ENCODE results near the gene EFCAB12.

EFCAB12 gene

DNA sequence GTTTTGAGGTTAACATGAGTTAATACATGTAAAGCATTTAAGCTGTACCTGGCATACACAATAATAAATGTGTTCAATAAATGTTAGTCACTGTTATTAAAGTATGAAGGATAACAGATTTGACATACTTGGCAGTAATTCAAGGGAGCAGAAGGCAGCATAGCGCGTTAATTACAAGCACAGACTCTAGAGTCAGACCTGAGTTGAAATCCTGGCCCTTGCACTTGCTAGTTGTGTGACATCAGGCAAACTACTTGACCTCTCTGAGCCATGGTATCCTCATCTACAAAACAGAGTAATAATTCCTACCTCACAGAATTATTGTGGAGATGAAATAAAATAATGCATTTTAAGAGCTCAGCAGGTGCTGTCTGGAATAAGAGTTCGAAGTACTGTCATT, 17.0 kb upstream of the EFCAB12 start:
- no peak for DNase-seq (ENCODE audit: low read depth in 2 of 2)

DNA sequence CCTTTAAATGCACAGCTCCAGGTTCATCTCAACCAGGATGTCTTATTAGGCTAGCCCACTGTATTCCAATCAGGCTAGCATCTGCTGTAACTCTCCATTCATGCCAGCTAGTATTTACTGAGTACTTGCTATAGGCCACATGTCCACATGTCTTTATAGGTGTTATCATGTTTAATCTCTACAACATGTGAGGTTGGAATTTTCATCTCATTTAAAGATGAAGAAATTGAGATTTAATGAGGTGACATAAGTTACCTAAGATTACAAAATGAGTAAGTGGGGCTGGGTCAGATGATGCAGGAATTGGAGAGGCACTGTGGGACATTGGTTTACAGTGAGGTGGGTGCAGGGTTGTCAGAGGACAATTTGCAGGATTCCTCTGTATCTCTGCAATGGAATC, 14.5 kb upstream of the EFCAB12 start:
- no peak for DNase-seq (ENCODE audit: low read depth in 2 of 2)

DNA sequence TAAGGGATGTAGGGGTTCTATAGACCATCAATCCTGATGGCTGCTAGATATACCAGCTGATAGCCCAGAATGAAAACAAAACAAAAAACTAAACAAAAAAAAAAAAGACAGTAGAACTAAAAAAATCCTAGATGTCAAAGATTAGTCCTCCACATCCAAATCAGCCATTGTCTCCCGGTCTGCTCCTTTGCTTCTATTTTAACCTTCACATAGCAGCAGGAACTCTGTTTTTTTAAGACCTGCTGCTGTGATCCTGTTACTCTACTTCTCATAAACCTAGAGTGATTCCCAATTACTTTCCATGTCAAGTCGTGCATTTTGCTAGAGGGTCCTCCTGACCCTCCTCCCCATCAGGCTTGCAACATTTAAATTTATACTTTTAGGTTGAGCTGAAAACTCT, 14.1 kb upstream of the EFCAB12 start:
- no peak for DNase-seq (ENCODE audit: low read depth in 2 of 2)

DNA sequence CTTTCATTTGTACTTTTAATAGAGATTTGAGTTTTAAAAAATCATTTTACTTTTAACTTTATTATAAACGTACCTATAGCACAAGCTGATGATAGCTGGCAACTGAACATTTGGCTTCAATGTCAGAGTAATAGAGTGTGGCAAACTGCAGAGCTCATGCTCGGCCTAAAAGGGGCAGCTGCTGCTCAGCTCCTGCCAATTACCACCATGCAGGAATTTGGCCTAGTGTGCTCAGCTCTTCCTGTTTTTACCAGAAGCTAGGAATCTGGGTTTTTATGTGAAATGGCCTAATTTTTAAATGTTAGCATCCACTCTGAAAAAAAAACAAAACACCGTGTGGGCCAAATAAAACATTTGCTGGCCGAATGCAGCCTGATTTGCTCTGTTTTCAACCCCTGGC, 13.3 kb upstream of the EFCAB12 start:
- no peak for DNase-seq (ENCODE audit: low read depth in 2 of 2)

DNA sequence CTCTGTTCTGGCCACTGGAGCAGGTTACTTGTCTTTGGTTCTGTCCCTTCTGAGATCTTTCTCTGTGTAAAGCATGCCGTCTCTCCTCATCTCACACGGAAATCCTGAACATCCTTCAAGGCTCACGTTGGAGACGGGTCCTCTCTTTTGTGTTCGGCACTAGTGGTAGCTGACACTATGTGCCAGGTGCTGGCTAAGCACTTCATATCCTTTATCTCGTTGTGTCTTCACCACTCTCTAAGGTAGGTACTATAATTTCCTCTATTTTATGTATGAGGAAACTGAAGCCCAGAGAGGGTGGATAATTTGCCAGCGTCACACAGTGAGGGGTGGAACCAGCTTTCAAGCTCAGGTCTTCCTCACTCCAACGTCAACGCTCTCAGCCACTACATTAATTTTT, 12.8 kb upstream of the EFCAB12 start:
- no peak for DNase-seq (ENCODE audit: low read depth in 2 of 2)

DNA sequence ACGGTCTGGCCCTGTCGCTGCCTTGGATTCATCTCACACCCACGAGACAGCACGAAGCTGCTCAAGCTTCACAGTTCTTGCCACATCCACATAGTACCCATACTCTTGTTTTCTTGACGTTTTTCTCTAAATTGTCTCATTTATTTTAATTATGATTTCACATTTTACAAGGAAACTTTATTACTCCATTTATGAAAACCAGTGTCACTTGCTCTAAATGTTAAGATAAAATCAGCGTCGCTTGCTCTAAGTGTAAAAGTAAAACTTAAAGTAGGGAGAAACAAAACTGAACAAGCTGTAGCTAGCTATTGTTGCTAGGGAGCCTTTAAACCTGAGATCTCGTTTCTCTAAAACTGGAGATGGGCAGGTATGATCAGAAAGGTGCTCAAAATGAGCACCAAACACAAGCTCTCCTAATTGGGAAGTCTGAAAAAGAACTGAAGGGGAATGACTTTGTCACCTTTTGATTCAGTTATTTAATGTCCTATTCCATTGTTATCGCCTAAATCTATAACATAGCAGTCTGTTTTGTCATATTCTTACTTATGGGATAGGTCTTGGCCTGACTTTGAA, 12.3 kb upstream of the EFCAB12 start:
- DNase-seq (ENCODE audit: low read depth in 2 of 2): no peak

DNA sequence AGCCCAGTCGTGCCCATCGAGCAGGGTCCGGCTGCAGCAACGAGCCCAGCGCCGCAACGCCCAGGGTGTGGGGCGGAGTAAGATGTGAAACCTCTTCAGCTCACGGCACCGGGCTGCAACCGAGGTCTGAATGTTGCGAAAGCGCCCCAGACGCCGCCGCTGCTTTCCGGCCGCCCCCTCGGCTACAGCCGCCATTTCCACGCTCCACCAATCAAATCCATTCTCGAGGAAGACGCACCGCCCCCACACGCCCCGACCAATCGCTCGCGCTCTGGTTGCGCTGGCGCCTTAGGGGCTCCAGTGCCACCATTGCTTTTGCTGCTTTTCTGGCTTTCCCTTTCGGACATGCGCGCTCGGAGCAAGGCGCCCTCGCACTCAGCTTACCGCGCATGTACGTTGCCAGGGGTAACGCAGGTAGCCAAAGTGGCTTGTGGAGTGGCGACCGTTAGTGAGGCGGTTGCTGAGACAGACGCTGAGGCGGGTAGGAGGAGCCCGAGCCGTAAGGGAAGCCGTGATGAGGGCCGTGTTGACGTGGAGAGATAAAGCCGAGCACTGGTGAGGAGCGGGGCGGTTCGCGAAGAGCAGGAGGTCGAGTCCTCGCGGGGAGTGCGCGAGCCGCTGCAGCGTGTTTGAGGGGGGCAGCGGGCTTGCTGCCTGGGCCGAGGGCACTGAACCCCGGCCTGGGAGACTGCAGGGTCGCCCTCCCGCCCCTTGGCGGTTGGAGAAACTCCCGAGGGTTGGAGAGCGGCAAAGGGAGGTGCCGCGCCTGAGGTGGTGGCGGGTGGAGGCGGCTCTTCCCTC, 11.6 kb upstream of the EFCAB12 start, which contains the start of the genes IFT122 and MBD4:
Gene IFT122, plus strand, starts transcription at position 408 of the 801 bp plus-strand sequence. Its CDS starts 107 bp downstream, at position 515.
Gene MBD4, minus strand, starts transcription at position 132 of the 801 bp plus-strand sequence. Its CDS starts 115 bp downstream, at position 17.
- DNase-seq (ENCODE audit: low read depth in 2 of 2): peak; percentile 94 to 98

DNA sequence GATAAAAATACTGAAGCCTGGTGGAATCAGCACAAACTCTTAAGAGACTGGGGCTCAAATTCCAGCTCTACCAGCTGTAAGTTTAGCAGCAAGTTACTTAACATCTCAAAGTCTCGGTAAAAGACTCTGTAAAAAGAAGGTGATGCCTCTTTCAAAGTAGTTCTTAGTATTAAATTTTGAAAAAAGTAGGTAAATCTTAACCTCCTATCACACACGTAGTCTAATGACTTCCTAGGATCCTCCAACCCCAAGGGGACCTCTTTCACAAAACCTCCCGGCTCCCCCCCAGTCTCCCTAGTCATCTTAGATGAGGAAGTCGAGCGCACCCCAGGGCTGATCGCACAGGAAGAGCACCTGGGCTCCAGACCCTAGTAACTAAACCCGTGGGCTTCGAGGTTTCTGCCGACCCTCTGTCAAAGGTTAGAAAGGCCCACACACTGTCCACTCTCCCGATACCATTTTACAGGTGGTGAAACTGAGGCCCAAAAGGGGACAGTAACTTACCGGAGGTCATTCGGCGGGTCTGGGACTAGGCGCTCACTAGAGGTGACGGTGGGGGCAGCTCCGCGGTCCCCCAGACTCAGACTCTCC, 10.9 kb upstream of the EFCAB12 start:
- DNase-seq (ENCODE audit: low read depth in 2 of 2): no peak

DNA sequence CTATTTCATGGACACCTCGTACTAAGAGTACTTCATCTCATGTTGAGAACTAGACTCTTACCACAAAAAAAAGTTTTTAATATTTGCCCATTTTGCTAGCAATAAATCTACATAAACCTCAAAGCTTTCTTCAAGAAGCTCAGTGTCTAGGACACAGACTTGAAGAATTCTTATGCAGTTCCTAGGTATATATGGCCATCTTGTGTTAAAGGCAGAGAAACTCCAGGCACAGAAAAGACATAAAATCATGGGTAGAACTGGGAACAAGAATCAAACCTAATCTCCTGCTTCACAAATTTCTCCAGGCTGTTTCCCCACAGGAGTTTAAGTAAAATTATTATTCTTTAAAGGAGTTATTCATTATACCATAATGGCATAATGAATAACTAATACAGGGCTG, 6.9 kb upstream of the EFCAB12 start:
- no peak for DNase-seq (ENCODE audit: low read depth in 2 of 2)

DNA sequence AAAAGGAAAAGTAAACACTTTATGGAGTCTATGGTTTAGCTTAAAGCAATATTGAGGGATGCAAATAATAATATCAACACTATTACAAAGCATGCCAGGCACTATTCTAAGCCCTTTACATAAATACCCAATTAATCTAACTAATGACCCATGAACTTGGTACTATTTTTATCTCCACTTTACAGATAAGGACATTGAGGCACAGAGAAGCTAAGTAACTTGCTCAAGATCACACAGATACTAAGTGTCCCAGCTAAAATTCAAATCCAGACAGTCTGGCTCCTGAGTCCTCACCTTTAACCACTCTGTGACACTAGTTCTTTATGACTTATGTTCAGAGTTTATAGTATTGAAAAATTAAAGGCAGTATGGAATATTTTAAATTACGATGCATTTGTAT, 5.7 kb upstream of the EFCAB12 start:
- no peak for DNase-seq (ENCODE audit: low read depth in 2 of 2)

DNA sequence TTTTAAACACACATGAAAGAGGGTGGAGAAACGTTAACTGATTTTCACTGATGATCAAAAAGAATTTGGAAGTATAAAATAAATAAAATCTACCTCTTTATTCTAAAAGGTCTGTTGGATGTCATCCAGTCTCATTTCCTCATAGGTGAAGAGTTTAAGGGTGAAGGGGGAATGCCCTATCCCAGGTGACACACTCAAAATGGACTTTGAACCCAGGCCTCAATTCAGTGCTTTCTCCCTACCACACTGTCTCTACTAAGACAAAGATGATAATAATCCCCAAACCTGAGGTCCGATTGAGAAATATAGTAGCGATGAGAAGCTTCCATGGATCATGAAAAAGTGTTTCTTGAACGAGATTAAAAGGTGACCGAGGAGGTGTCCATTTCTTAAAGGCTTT, 5.1 kb upstream of the EFCAB12 start:
- DNase-seq (ENCODE audit: low read depth in 2 of 2): no peak

DNA sequence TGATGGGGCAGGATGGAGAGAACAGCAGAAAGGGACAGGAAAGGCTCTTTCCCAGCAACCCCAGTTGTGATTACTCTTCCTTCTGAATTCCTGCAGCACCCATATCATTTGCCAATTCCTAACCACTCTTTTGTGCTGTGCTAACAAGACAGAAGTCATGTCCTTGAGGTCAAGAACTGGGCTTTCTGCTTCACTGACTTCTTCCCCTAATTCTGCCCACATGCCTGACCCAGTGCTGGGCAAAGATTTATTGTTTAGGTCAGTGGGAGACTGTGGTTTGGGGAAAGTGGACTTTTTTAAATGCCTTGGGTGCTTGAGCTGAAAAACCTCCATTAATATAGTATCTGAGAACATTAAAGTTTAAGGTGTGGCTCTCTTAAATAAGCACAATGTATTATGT, 4.2 kb upstream of the EFCAB12 start:
- DNase-seq (ENCODE audit: low read depth in 2 of 2): no peak

DNA sequence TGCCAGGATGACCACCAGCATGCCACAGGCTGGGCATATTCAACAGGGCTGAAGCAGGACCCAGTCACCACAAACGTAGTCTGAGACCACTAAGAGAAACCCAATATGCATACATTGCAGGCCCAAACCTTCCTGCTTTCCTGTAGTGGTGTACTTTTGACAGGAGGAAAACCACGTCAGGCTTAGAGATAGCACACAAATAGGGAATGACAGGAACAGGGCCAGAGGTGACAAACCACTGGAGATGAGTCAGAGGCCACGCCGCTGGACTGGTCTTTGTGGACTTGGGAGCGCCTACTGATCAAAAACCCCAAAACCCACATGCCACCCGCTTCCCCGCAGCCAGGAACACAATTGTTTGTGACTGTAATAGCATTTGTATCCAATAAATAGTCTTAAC, 3.6 kb upstream of the EFCAB12 start:
- DNase-seq (ENCODE audit: low read depth in 2 of 2): no peak

DNA sequence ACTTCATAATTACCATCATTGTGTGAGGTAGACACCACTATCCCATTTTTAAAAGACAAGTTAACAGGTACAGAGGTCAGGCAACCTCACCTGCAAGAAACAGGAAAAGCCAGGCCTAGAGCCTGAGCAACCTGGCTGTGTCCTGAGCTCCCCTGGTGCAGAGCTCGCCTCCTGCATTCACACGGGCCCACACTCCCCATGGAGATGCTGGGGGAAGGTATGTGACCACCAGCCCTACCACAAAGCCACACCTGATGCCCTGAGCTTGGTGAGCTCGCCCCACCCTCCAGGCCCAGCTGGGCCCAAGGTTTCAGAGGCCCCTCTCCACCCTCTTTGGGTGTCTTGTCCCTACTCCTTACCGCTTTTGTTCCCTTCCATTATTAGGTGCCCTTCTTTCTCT, 1.2 kb upstream of the EFCAB12 start:
- DNase-seq (ENCODE audit: low read depth in 2 of 2): no peak

DNA sequence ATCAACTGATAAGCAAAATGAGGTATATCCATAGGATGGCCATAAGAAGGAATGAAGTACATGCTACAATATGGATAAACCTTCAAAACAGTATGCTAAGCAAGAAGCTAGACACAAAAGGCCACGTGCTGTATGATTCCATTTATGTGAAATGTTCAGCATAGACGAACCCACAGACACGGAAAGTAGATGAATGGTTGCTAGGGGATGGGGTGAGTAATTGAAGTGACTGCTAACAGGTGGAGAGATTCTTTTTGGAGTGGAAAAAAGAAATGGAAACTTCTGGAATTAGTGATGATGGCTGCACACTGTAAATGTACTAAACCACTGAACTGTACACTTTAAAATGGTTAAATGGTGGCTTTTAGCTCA, 630 bp upstream of the EFCAB12 start:
- DNase-seq (ENCODE audit: low read depth in 2 of 2): no peak

DNA sequence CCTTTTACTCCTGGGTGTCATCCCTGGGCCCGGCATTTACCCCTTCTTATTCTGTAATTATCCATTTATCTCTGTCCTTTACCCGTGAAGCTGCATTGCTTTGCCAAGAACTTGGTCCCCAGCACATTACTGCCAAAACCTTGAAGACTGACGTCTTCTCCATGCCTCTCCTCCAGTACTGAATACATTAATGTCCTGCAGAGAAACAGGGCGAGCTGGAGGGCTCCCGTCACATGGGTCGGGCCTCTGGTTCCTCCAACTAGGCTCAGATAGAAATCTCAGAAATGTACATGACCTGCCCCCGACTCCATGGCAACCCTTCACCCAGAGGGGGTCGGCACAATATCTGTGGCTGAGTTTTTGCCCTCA, 445 bp downstream of the EFCAB12 start:
- DNase-seq (ENCODE audit: low read depth in 2 of 2): no peak

DNA sequence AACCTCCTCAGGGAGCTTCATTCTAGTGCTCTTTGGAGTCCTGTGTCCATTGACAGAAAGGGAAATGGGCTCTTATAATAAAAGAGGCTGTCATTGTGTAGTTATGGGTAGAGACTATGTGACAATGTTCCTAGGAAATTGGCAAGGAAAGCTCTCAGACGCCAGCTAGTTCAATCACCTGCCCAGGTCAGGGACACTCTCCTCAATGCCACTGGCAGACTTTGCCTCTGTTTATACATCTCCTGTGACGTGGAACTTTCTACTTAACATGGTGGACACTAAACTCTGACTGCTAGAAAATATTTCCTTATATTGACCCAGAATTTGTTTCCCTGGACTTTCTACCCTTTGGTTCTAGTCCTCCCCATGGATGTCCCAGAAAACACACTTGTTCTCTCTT, 2.8 kb downstream of the EFCAB12 start:
- no peak for DNase-seq (ENCODE audit: low read depth in 2 of 2)

DNA sequence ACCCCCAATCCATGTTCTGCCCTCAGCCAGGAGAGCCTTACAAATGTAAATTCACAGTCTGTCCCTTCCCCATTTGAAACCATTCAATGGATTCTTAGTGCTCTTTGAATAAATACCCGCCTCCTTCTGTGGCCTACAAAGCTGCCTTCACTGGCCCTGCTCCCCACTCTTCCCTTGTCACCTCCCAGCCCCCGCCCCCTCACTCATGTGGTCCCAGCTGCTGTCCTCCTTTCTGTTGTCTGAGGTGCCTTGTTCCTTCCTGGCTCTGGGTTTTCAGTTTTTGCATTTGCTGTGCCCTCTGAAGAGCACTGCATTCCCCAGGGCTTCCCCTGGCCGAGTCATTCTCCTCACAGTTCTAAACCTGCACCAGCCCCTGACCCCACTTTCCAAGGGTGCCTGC, 3.2 kb downstream of the EFCAB12 start:
- no peak for DNase-seq (ENCODE audit: low read depth in 2 of 2)

DNA sequence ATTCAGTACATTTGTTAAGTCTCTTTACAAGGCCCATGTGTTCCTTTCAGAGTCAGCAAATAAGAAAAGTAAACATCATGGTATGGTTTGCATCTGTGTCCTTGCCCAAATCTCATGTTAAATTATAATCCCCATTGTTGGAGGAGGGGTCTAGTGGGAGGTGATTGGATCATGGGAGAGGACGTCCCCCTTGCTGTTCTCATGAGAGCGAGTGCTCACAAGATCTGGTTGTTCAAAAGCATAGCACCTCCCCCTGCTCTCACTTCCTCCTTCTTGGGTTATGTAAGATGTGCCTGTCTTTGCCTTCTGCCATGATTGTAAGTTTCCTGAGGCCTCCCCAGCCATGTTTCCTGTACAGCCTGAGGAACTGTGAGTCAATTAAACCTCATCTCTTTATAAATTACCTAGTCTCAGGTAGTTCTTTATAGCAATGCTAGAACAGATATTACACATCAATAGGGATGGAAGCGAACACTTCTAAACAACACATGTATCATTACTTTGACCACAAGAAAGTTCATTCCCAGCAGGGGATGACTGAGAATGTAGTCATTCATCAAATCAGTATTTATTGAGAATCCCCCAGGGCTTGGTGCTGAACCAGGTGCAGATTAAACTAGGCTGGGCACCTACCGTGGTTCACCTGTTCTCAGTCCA, 4.1 kb downstream of the EFCAB12 start:
- DNase-seq (ENCODE audit: low read depth in 2 of 2): no peak

DNA sequence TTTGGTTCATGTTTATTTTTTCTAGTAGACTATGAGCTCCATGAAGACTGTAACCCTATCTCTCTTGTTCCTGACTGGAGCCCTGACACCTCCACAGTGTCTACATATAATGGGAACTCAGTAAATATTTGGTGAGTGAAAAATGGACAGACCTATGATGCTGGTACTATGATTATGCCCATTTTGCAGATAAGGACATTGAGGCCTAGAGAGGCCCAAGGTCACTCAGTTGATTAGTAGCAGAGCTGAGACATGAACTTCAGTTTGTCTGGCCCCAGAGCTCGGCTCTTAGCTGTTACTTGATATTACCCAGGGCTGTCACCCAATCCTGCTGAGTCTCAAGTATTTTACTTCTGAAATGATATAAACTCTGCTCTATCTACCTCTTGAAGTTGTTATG, 5.5 kb downstream of the EFCAB12 start:
- no peak for DNase-seq (ENCODE audit: low read depth in 2 of 2)

DNA sequence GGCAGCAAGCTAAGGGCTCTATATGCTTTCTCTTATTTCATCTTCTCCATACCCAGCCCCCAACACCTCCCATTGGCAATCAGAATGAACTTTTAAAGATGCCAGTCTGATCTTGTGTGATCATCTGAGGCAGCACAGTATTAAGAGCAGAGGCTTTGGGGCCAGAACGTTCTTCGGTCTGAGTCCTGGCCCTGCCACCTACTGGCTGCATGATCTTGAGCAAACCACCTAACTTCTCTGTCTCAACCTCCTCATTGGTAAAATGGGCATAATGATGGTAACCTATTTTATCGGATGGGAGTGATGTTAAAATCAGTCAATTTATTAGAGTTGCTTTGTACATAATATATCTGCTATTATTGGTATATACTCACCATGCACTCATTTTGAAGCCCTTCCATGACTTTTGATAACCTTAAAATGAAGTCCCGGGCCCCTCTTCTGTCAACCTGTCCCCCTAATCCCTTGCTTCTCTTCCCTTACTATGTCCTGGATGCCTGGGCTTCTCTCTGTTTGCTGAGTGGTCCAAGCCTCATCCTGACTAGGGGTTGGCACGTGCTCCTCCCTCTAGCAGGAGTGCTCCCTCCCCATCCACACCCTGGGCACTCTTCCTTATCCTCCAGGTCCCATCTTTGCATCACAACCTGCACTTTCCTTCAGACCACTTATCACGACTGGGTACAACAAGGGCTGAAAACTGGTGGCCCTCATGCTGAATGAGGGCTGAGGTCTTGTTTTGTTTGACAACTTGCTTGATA, 6.3 kb downstream of the EFCAB12 start:
- DNase-seq (ENCODE audit: low read depth in 2 of 2): no peak

Measured in stimulated activated CD8-positive, alpha-beta memory T cell treated with anti-CD3 and anti-CD28 coated beads, Interleukin-2, amount 100 ng/mL, for 1 hour (primary cell).